Keratinocyte (primary cell): ENCODE measurements around the gene C19orf25. TPM values are rescaled to one million over a fixed set of nuclear protein-coding genes. Genes with fewer than 3 reads are reported as not detected.

Experiments
- DNase-seq: peaks from one replicate; pipeline ENCODE4 v3.0.0-alpha.2; 2011; ENCODE audit warnings: low read depth, missing footprints, low spot score
- FAIRE-seq: peaks from 2 replicates; lab custom pipeline; 2011; peaks lifted over from hg19 to GRCh38; lab: Jason Lieb, UNC
- H2AFZ ChIP-seq: 2 replicates; pipeline ENCODE4 v1.6.0; 2012; ENCODE audit warnings: low read length, control low read depth, inconsistent platforms; ENCODE audit not compliant: control insufficient read depth
- H3K27ac ChIP-seq: 2 replicates; pipeline ENCODE4 v1.5.1; 2011; ENCODE audit warnings: low read length; ENCODE audit not compliant: control insufficient read depth, insufficient read depth
- H3K27me3 ChIP-seq: 3 replicates; pipeline ENCODE4 v1.6.0; 2011; ENCODE audit warnings: low read length; ENCODE audit not compliant: control insufficient read depth, insufficient read depth; ENCODE audit errors: extremely low read depth
- H3K36me3 ChIP-seq, 2 experiments: 2 replicates in 1 of 2; 3 replicates in 1 of 2; pipeline ENCODE4 v1.5.1; 2011; ENCODE audit warnings: low read length in 2 of 2, mild to moderate bottlenecking in 1 of 2; ENCODE audit not compliant: control insufficient read depth in 2 of 2, insufficient read depth in 2 of 2; ENCODE audit errors: extremely low read depth in 1 of 2
- H3K4me1 ChIP-seq: 3 replicates; pipeline ENCODE4 v1.5.1; 2011; ENCODE audit warnings: low read length; ENCODE audit not compliant: control insufficient read depth, insufficient read depth; ENCODE audit errors: extremely low read depth
- H3K4me2 ChIP-seq: 3 replicates; pipeline ENCODE4 v1.6.0; 2011; ENCODE audit warnings: low read depth, low read length; ENCODE audit not compliant: control insufficient read depth, insufficient read depth; ENCODE audit errors: extremely low read depth
- H3K4me3 ChIP-seq, 3 experiments: fragments of 200-600 bp in 1 of 3; sonication (generic) in 1 of 3; 2 replicates in 2 of 3; 3 replicates in 1 of 3; pipeline ENCODE4 v1.5.1; 2011 to 2016; ENCODE audit warnings: low read length in 3 of 3, mild to moderate bottlenecking in 3 of 3, control low read depth in 2 of 3, inconsistent platforms in 1 of 3, low read depth in 1 of 3, mixed read lengths in 1 of 3, mixed run types in 1 of 3, moderate library complexity in 1 of 3; ENCODE audit not compliant: control insufficient read depth in 2 of 3, insufficient read depth in 2 of 3; ENCODE audit errors: extremely low read depth in 1 of 3
- H3K79me2 ChIP-seq: 2 replicates; pipeline ENCODE4 v1.6.0; 2012; ENCODE audit warnings: low read length; ENCODE audit not compliant: control insufficient read depth, insufficient read depth
- H3K9ac ChIP-seq: 3 replicates; pipeline ENCODE4 v1.6.0; 2011; ENCODE audit warnings: low read length; ENCODE audit not compliant: control insufficient read depth, insufficient read depth; ENCODE audit errors: extremely low read depth
- H3K9me1 ChIP-seq: 3 replicates; pipeline ENCODE4 v1.6.0; 2011; ENCODE audit warnings: low read length; ENCODE audit not compliant: control insufficient read depth, insufficient read depth; ENCODE audit errors: extremely low read depth
- H3K9me3 ChIP-seq: 2 replicates; pipeline ENCODE4 v1.5.1; 2012; ENCODE audit warnings: low read depth, low read length; ENCODE audit not compliant: control insufficient read depth
- H4K20me1 ChIP-seq: 3 replicates; pipeline ENCODE4 v1.6.0; 2011; ENCODE audit warnings: low read length; ENCODE audit not compliant: control insufficient read depth, insufficient read depth; ENCODE audit errors: extremely low read depth
- CTCF ChIP-seq, 3 experiments: IDR thresholded peaks in 1 of 3; conservative IDR thresholded peaks in 1 of 3; optimal IDR thresholded peaks in 1 of 3; 2 replicates in 2 of 3; 3 replicates in 1 of 3; pipeline versions ENCODE3 to v1.5.1; 2011; ENCODE audit warnings: low read length in 3 of 3, mild to moderate bottlenecking in 3 of 3, moderate library complexity in 2 of 3, control low read depth in 1 of 3, inconsistent platforms in 1 of 3; ENCODE audit not compliant: insufficient read depth in 2 of 3; ENCODE audit errors: extremely low read depth in 1 of 3
- EZH2 ChIP-seq: IDR thresholded peaks from one replicate; pipeline ENCODE4 v1.6.1; 2012; ENCODE audit warnings: inconsistent platforms, mild to moderate bottlenecking, low read length, moderate library complexity
- dilution Hi-C: fragments of 300-500 bp; cut with MboI; formaldehyde crosslinking; loops from one replicate; pipeline ENCODE4 v1.7.0; 2020; ENCODE audit warnings: low sequenced_read_pairs; ENCODE audit not compliant: extremely low pct_ligation_motif_present
- polyA plus RNA-seq, 5 experiments: library from polyadenylated mRNA; depleted of rRNA in 3 of 5; stranded (reverse) in 3 of 5; stranded (forward) in 1 of 5; unstranded in 1 of 5; fragments of >200 nt; gene quantifications; 1 replicate in 1 of 5; 2 replicates in 3 of 5; 3 replicates in 1 of 5; pipeline versions ENCODE4 v1.2.1 to v1.2.3, GENCODE V29; 2011 to 2012; ENCODE audit warnings: missing spikeins in 2 of 5, low read depth in 1 of 5, low replicate concordance in 1 of 5

The C19orf25 gene
- polyA plus RNA-seq, 1 donor (not counting 4 experiments of a cell fraction or from before 2014, with no cell fraction given), result 11.2 TPM

- no peak for TF ChIP-seq CTCF (optimal IDR thresholded peaks at IDR 0.05 in 1 of 3, IDR thresholded peaks at IDR 0.05 in 1 of 3, conservative IDR thresholded peaks at IDR 0.05 in 1 of 3; ENCODE audit: extremely low read depth in 1 of 3, insufficient read depth in 2 of 3, low read length in 3 of 3)
- TF ChIP-seq EZH2, result no peak
- H3K9me3 ChIP-seq, result no peaks in the 10 kb centered on the region
- H3K4me2 ChIP-seq, result no peak overlapping the region
- H3K9me1 ChIP-seq, result no peaks in the 10 kb centered on the region
- no peaks in the 10 kb centered on the region for H3K36me3 ChIP-seq
- dilution Hi-C loops, result no loop called here
- H4K20me1 ChIP-seq, result peaks cover 2% of the 10 kb centered on the region
- FAIRE-seq (no peak), DNase-seq (no peak)
- H3K27me3 ChIP-seq, result peaks cover 37% of the 10 kb centered on the region
- no peak overlapping the region for H3K9ac ChIP-seq
- no peaks in the 10 kb centered on the region for H3K79me2 ChIP-seq
- no peak overlapping the region for H3K4me3 ChIP-seq
- no peak overlapping the region for H3K27ac ChIP-seq
- H2AFZ ChIP-seq, result no peak overlapping the region
- no peaks in the 10 kb centered on the region for H3K4me1 ChIP-seq
Observed at GRCh38 chr19:1525343-1525742, 46.3 kb upstream of the C19orf25 start.

- H4K20me1 ChIP-seq, result peaks cover 2% of the 10 kb centered on the region
- no peak overlapping the region for H2AFZ ChIP-seq
- no peaks in the 10 kb centered on the region for H3K9me1 ChIP-seq
- H3K79me2 ChIP-seq, result no peaks in the 10 kb centered on the region
- no peaks in the 10 kb centered on the region for H3K4me1 ChIP-seq
- H3K27me3 ChIP-seq, result peaks cover 37% of the 10 kb centered on the region
- H3K9me3 ChIP-seq, result no peaks in the 10 kb centered on the region
- no peak for DNase-seq
- no peak overlapping the region for H3K27ac ChIP-seq
- no peaks in the 10 kb centered on the region for H3K36me3 ChIP-seq
- no peak overlapping the region for H3K4me3 ChIP-seq
- dilution Hi-C loops, result no loop called here
- FAIRE-seq, result no peak
- no peak for TF ChIP-seq EZH2
- TF ChIP-seq CTCF (optimal IDR thresholded peaks at IDR 0.05 in 1 of 3, IDR thresholded peaks at IDR 0.05 in 1 of 3, conservative IDR thresholded peaks at IDR 0.05 in 1 of 3; ENCODE audit: extremely low read depth in 1 of 3, insufficient read depth in 2 of 3, low read length in 3 of 3), result no peak
- H3K9ac ChIP-seq, result no peak overlapping the region
- H3K4me2 ChIP-seq, result no peak overlapping the region
Observed at GRCh38 chr19:1524972-1525325, 45.9 kb upstream of the C19orf25 start.
